Measurements from ENCODE around the gene SNAP29.
"Not testable (repeated sequence)": the region's sequence is repeated elsewhere in the genome, so short reads cannot be mapped to it uniquely, and the experiment has no call there.

Gene SNAP29

DNA sequence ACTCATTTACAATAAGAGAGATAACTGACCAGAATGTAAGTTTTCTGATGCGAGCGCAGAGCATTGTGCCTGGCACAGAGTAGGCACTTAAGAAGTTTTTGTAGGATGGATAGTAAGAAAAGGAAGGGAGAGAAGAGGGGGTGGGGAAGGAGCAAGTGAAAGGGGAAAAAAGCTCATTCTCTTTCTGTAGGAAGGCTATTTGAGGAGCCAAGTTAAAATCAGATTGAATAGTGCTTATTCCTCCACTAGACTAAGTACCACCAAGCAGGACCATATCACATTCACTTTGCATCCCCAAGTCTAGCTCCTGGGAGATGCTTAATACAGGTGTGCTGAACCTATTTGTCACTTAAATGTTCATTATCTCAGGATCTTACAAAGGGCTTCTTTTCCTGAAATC, 44.3 kb downstream of the SNAP29 start:
- H3K4me3 ChIP-seq (ENCODE audit: low read depth, low read length) = no peak overlapping the region
- no peak for DNase-seq (ENCODE audit: low read depth, low spot score)
- ChIA-PET CTCF (interaction anchor here (0.7 to 4.4 kb wide), 5 partner anchors 13 to 739 kb away, joined by 3 to 30 read pairs (median 3); partner anchors contain the start of genes CRKL and SDF2L1), POLR2A (interaction anchor here (0.6 kb wide), 1 partner anchor 53 kb away, joined by 3 read pairs; no protein-coding TSS in a partner anchor)
- TF ChIP-seq, protein P1, sequence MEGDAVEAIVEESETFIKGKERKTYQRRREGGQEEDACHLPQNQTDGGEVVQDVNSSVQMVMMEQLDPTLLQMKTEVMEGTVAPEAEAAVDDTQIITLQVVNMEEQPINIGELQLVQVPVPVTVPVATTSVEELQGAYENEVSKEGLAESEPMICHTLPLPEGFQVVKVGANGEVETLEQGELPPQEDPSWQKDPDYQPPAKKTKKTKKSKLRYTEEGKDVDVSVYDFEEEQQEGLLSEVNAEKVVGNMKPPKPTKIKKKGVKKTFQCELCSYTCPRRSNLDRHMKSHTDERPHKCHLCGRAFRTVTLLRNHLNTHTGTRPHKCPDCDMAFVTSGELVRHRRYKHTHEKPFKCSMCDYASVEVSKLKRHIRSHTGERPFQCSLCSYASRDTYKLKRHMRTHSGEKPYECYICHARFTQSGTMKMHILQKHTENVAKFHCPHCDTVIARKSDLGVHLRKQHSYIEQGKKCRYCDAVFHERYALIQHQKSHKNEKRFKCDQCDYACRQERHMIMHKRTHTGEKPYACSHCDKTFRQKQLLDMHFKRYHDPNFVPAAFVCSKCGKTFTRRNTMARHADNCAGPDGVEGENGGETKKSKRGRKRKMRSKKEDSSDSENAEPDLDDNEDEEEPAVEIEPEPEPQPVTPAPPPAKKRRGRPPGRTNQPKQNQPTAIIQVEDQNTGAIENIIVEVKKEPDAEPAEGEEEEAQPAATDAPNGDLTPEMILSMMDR (IDR thresholded peaks at IDR 0.05; ENCODE audit: insufficient read depth, low read length, missing control alignments) = no peak

DNA sequence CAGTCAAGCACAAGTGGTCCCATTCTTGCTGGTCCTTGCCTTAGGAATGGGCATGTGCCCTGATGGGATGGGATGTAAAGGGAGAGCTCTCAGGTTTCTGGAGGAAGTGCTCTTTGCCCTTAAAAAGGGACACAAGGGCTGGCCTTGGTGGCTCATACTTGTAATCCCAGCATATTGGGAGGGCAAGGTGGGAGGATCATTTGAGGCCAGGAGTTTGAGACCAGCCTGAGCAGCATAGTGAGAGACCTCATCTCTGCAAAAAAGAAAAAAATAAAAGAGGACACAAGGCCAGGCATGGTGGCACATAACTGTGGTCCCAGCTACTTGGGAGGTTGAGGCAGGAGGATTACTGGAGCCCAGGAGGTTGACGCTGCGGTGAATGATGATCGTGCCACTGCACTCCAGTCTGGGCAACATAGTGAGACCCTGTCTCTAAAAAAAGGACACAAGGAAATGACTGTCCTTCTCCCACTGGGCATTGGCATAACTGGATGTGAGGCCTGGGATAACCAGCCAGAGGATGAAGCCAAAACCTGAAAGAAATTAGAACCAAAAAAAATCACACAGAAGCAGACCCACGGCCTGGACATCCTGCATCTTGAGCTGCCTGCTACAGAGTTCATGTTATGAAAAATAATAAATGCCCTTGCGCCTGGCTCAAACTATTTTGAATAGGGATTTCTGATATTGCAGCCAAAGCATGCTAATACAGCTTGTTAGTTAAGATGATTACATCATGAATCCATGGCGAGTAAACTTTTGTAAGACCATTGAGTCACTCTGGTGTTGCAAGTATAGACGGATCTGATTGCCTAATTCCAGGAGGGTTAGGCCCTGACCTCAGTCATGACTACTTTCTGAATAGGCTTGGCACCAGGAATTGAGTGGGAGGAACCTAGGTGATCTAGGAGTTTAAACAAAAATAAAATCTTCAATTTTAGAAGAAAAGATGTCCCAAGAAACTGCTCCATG, 45.5 kb downstream of the SNAP29 start:
- no peak overlapping the region for H3K4me3 ChIP-seq (ENCODE audit: low read depth, low read length)
- ChIA-PET POLR2A (interaction anchor here (0.5 kb wide), 1 partner anchor 18 kb away, joined by 3 read pairs; no protein-coding TSS in a partner anchor), CTCF (interaction anchor here (0.9 to 4.4 kb wide), 6 partner anchors 11 to 738 kb away, joined by 3 to 30 read pairs (median 3); partner anchors contain the start of genes CRKL and SDF2L1)
- DNase-seq (ENCODE audit: low read depth, low spot score) = peak; percentile 86
- TF ChIP-seq, protein P1 (IDR thresholded peaks at IDR 0.05; ENCODE audit: insufficient read depth, low read length, missing control alignments) = no peak

GRCh38 chr22:20904980-20905355, 46.2 kb downstream of the SNAP29 start:
- ChIA-PET CTCF (interaction anchor here (0.9 to 4.4 kb wide), 5 partner anchors 10 to 19 kb away, joined by 3 to 30 read pairs (median 3); partner anchors contain the start of gene CRKL), POLR2A (no interaction called here)
- TF ChIP-seq, protein P1 (IDR thresholded peaks at IDR 0.05; ENCODE audit: insufficient read depth, low read length, missing control alignments) = no peak
- no peak for DNase-seq (ENCODE audit: low read depth, low spot score)
- no peak overlapping the region for H3K4me3 ChIP-seq (ENCODE audit: low read depth, low read length)

GRCh38 chr22:20905415-20906386, 46.9 kb downstream of the SNAP29 start:
- no peak overlapping the region for H3K4me3 ChIP-seq (ENCODE audit: low read depth, low read length)
- POLR2A ChIA-PET = no interaction called here
- CTCF ChIA-PET = interaction anchor here (0.9 to 4.4 kb wide), 6 partner anchors 10 to 77 kb away, joined by 3 to 30 read pairs (median 3); partner anchors contain the start of gene CRKL
- TF ChIP-seq, protein P1 (IDR thresholded peaks at IDR 0.05; ENCODE audit: insufficient read depth, low read length, missing control alignments) = no peak
- DNase-seq (ENCODE audit: low read depth, low spot score) = no peak

- no peak for DNase-seq (ENCODE audit: low read depth, low spot score)
- TF ChIP-seq, protein P1 (IDR thresholded peaks at IDR 0.05; ENCODE audit: insufficient read depth, low read length, missing control alignments) = no peak
- ChIA-PET CTCF (interaction anchor here (0.9 to 4.4 kb wide), 5 partner anchors 9 to 76 kb away, joined by 3 to 30 read pairs (median 3); partner anchors contain the start of gene CRKL), POLR2A (no interaction called here)
- H3K4me3 ChIP-seq (ENCODE audit: low read depth, low read length) = no peak overlapping the region
Measured at GRCh38 chr22:20906387-20906767, 47.6 kb downstream of the SNAP29 start.

- CTCF ChIA-PET; POLR2A ChIA-PET; H3K4me3 ChIP-seq (ENCODE audit: low read depth, low read length); DNase-seq (ENCODE audit: low read depth, low spot score): not testable (repeated sequence)
Measured at GRCh38 chr22:20908717-20909116, 49.9 kb downstream of the SNAP29 start.
